ENCODE data around the gene LNPEP.

GRCh38 chr5:96963267-96963666 is 27.4 kb downstream of the LNPEP start:
- TF ChIP-seq, protein P1, sequence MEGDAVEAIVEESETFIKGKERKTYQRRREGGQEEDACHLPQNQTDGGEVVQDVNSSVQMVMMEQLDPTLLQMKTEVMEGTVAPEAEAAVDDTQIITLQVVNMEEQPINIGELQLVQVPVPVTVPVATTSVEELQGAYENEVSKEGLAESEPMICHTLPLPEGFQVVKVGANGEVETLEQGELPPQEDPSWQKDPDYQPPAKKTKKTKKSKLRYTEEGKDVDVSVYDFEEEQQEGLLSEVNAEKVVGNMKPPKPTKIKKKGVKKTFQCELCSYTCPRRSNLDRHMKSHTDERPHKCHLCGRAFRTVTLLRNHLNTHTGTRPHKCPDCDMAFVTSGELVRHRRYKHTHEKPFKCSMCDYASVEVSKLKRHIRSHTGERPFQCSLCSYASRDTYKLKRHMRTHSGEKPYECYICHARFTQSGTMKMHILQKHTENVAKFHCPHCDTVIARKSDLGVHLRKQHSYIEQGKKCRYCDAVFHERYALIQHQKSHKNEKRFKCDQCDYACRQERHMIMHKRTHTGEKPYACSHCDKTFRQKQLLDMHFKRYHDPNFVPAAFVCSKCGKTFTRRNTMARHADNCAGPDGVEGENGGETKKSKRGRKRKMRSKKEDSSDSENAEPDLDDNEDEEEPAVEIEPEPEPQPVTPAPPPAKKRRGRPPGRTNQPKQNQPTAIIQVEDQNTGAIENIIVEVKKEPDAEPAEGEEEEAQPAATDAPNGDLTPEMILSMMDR (IDR thresholded peaks at IDR 0.05; ENCODE audit: insufficient read depth, low read length, poor library complexity, severe bottlenecking), result no peak
- no peak for TF ChIP-seq EZH2phosphoT487 (conservative IDR thresholded peaks at IDR 0.05; ENCODE audit: low read length)

Data from SU-DHL-6 (cell line).